ENCODE data around the gene PEAK1.

The PEAK1 gene

GRCh38 chr15:77138167-77138522 is 281.8 kb downstream of the PEAK1 start:
- DNase-seq (ENCODE audit: low read depth), result no peak
- no peak for TF ChIP-seq CTCF (IDR thresholded peaks at IDR 0.05; ENCODE audit: control insufficient read depth, extremely low read depth, insufficient read depth)

GRCh38 chr15:77135181-77135580 is 284.7 kb downstream of the PEAK1 start:
- no peak overlapping the region for H3K4me3 ChIP-seq (ENCODE audit: low read depth, low read length)
- no peak for DNase-seq (ENCODE audit: low read depth)
- no peak for TF ChIP-seq CTCF (IDR thresholded peaks at IDR 0.05; ENCODE audit: control insufficient read depth, extremely low read depth, insufficient read depth)

More at GRCh38 chr15:77138167-77138522, 281.8 kb downstream of the PEAK1 start:
- H3K4me3 ChIP-seq (ENCODE audit: low read depth, low read length), result no peak overlapping the region

GRCh38 chr15:77130315-77130930 is 289.5 kb downstream of the PEAK1 start:
- no peak for DNase-seq (ENCODE audit: low read depth)
- H3K4me3 ChIP-seq (ENCODE audit: low read depth, low read length), result no peak overlapping the region
- no peak for TF ChIP-seq CTCF (IDR thresholded peaks at IDR 0.05; ENCODE audit: control insufficient read depth, extremely low read depth, insufficient read depth)

- DNase-seq (ENCODE audit: low read depth), result no peak
- no peak for TF ChIP-seq CTCF (IDR thresholded peaks at IDR 0.05; ENCODE audit: control insufficient read depth, extremely low read depth, insufficient read depth)
- no peak overlapping the region for H3K4me3 ChIP-seq (ENCODE audit: low read depth, low read length)
These were observed 292.3 kb downstream of the PEAK1 start for GRCh38 chr15:77127626-77128025.

GRCh38 chr15:77126529-77127326 is 293.2 kb downstream of the PEAK1 start:
- no peak for DNase-seq (ENCODE audit: low read depth)
- no peak for TF ChIP-seq CTCF (IDR thresholded peaks at IDR 0.05; ENCODE audit: control insufficient read depth, extremely low read depth, insufficient read depth)
- no peak overlapping the region for H3K4me3 ChIP-seq (ENCODE audit: low read depth, low read length)

GRCh38 chr15:77123854-77124253 is 296.1 kb downstream of the PEAK1 start:
- no peak overlapping the region for H3K4me3 ChIP-seq (ENCODE audit: low read depth, low read length)
- TF ChIP-seq CTCF (IDR thresholded peaks at IDR 0.05; ENCODE audit: control insufficient read depth, extremely low read depth, insufficient read depth), result no peak
- no peak for DNase-seq (ENCODE audit: low read depth)
